Nephron progenitor cell (in vitro differentiated cells): ENCODE results near the gene PHIP.

Experiments
- DNase-seq: peaks from one replicate; pipeline ENCODE4 v3.0.0; 2021
- H3K27ac Mint-ChIP-seq: 2 replicates; pipeline ENCODE4 v1.8.0; 2021; ENCODE audit warnings: mild to moderate bottlenecking, moderate library complexity, mixed read lengths
- H3K27me3 Mint-ChIP-seq: 2 replicates; pipeline ENCODE4 v1.8.0; 2021; ENCODE audit warnings: mild to moderate bottlenecking, low read depth, mixed read lengths; ENCODE audit not compliant: poor library complexity
- H3K36me3 Mint-ChIP-seq: 2 replicates; pipeline ENCODE4 v1.8.0; 2021; ENCODE audit warnings: low read depth, mixed read lengths
- H3K4me1 Mint-ChIP-seq: 2 replicates; pipeline ENCODE4 v1.8.0; 2021; ENCODE audit warnings: mixed read lengths
- H3K4me3 Mint-ChIP-seq: 2 replicates; pipeline ENCODE4 v1.8.0; 2021; ENCODE audit warnings: mild to moderate bottlenecking, moderate library complexity, mixed read lengths
- H3K9me3 Mint-ChIP-seq: 2 replicates; pipeline ENCODE4 v1.8.0; 2021; ENCODE audit warnings: mild to moderate bottlenecking, moderate library complexity, mixed read lengths
- TF ChIP-seq, protein P1 (sequence below): fragments of 200-600 bp; sonication (generic); IDR thresholded peaks from 2 replicates; pipeline ENCODE4 v1.5.0; 2021; ENCODE audit warnings: antibody characterized with exemption

The PHIP gene

GRCh38 chr6:79066330-79066729 lies 11.7 kb downstream of the PHIP start:
- TF ChIP-seq, protein P1, sequence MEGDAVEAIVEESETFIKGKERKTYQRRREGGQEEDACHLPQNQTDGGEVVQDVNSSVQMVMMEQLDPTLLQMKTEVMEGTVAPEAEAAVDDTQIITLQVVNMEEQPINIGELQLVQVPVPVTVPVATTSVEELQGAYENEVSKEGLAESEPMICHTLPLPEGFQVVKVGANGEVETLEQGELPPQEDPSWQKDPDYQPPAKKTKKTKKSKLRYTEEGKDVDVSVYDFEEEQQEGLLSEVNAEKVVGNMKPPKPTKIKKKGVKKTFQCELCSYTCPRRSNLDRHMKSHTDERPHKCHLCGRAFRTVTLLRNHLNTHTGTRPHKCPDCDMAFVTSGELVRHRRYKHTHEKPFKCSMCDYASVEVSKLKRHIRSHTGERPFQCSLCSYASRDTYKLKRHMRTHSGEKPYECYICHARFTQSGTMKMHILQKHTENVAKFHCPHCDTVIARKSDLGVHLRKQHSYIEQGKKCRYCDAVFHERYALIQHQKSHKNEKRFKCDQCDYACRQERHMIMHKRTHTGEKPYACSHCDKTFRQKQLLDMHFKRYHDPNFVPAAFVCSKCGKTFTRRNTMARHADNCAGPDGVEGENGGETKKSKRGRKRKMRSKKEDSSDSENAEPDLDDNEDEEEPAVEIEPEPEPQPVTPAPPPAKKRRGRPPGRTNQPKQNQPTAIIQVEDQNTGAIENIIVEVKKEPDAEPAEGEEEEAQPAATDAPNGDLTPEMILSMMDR: no peak
- peaks cover 6% of the 10 kb centered on the region for H3K4me1 Mint-ChIP-seq
- peaks cover 17% of the 10 kb centered on the region for H3K36me3 Mint-ChIP-seq
- H3K9me3 Mint-ChIP-seq: no peaks in the 10 kb centered on the region
- no peak overlapping the region for H3K27ac Mint-ChIP-seq
- no peak for DNase-seq
- H3K27me3 Mint-ChIP-seq: no peaks in the 10 kb centered on the region
- H3K4me3 Mint-ChIP-seq: no peak overlapping the region

DNA sequence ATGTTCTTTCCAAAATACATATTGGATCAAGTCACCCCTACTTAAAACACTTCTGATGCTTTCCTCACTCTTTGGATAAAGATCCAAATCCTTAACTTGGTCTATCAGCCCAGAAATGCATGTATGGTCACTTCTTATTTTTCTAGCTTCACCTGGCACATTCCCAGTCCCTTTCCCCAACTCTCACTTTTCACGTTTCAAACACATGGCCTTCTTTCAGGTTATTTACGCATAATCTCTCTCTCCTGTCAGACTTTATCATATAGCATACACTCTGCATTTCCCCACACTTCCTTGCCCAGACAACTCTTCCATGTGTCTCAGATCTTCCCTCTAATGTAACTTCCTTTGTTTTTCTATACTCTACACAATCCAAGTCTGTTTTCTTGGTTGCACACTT lies 12.8 kb downstream of the PHIP start:
- Mint-ChIP-seq H3K4me3 (no peak overlapping the region), H3K36me3 (peaks cover 15% of the 10 kb centered on the region), H3K27ac (no peak overlapping the region), H3K4me1 (peaks cover 6% of the 10 kb centered on the region), H3K9me3 (no peaks in the 10 kb centered on the region), H3K27me3 (no peaks in the 10 kb centered on the region)
- DNase-seq: no peak
- TF ChIP-seq, protein P1: no peak

DNA sequence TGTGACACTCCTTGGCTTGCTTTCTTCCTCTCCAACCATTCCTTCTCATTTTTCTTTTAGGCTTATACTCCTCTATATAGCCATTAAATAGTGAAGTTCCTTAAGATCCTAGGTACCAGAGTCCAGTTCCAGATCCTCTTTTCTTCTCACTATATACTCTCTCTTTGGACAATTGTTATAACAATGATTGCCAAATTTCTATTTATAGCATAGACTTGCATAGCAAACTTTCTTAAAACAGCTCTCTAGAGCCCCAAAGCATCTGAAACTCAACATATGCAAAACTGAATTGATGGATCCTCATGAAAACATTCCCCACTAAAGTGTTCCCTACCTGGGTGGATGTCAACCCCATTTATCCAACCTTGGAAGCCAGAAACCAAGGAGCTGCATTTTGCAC lies 13.4 kb downstream of the PHIP start:
- H3K27me3 Mint-ChIP-seq: no peaks in the 10 kb centered on the region
- H3K4me3 Mint-ChIP-seq: no peak overlapping the region
- peaks cover 21% of the 10 kb centered on the region for H3K36me3 Mint-ChIP-seq
- TF ChIP-seq, protein P1: no peak
- peaks cover 6% of the 10 kb centered on the region for H3K4me1 Mint-ChIP-seq
- no peak overlapping the region for H3K27ac Mint-ChIP-seq
- no peaks in the 10 kb centered on the region for H3K9me3 Mint-ChIP-seq
- no peak for DNase-seq

GRCh38 chr6:79062708-79063107 lies 15.3 kb downstream of the PHIP start:
- no peak for DNase-seq
- H3K27me3 Mint-ChIP-seq: no peaks in the 10 kb centered on the region
- TF ChIP-seq, protein P1: no peak
- H3K4me1 Mint-ChIP-seq: peaks cover 3% of the 10 kb centered on the region
- no peaks in the 10 kb centered on the region for H3K9me3 Mint-ChIP-seq
- peaks cover 35% of the 10 kb centered on the region for H3K36me3 Mint-ChIP-seq
- no peak overlapping the region for H3K27ac Mint-ChIP-seq
- H3K4me3 Mint-ChIP-seq: no peak overlapping the region

DNA sequence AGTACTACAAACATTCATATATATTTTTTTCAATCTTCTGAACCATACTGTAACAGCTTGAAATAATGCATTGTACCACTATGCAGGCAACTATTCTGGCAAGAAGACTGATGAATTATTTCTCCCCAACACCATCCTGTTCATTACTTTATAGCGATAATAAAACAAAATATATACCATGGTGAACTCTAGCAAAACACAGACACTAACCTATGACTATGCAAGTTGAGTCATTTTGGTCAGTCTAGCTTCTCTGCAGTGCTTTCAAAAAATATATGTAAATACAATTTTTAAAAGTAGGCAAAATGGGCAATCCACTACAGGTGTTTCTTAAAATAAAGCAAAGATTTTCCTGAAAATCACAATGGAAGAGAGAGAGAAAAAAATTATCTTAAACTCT lies 20.3 kb downstream of the PHIP start:
- H3K27ac Mint-ChIP-seq: no peak overlapping the region
- no peaks in the 10 kb centered on the region for H3K27me3 Mint-ChIP-seq
- no peak for DNase-seq
- H3K9me3 Mint-ChIP-seq: peaks cover 3% of the 10 kb centered on the region
- peaks cover 77% of the 10 kb centered on the region for H3K36me3 Mint-ChIP-seq
- no peak overlapping the region for H3K4me3 Mint-ChIP-seq
- TF ChIP-seq, protein P1: no peak
- H3K4me1 Mint-ChIP-seq: no peaks in the 10 kb centered on the region

DNA sequence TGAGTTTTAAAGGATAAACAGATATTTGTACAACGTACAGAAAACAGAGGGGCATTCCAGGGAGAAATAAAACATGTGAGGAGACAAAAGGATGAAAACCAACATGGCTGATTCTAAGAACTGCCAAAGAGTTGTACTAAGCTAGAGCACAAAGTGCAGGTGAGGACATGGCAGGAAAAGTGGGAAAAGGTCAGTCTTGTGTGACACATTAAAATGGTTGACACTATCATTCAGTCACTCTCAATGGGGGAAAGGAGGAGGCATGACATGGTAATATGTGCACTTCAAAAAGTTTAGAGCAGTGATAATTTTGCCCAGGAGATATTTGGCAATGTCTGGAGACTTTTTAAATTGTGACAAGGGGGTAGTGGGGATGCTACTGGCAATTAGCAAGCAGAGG lies 21.8 kb downstream of the PHIP start:
- Mint-ChIP-seq H3K27me3 (no peaks in the 10 kb centered on the region), H3K9me3 (peaks cover 13% of the 10 kb centered on the region), H3K27ac (peak overlapping the region; percentile 14), H3K36me3 (peaks cover 92% of the 10 kb centered on the region), H3K4me3 (no peak overlapping the region), H3K4me1 (no peaks in the 10 kb centered on the region)
- TF ChIP-seq, protein P1: no peak
- DNase-seq: no peak
